Lung (tissue), 12 donors: Measurements from ENCODE around the gene GABBR1. TPM values are rescaled to one million over a fixed set of nuclear protein-coding genes. Genes with fewer than 3 reads are reported as not detected.
A peak's percentile ranks its signal among the peaks of the same experiment; 100 is the strongest.

Source experiments
- ATAC-seq: fragments of 200-7000 bp; cut with Tn5 transposase; one replicate; pipeline ENCODE4 v1.9.1; 2020; ENCODE audit warnings: moderate number of reproducible peaks; ENCODE audit not compliant: insufficient read depth, low FRiP score
- DNase-seq, 3 donors: peaks; one replicate each; pipeline ENCODE4 v3.0.0-alpha.2; 2013 to 2017
- H3K27ac ChIP-seq, 2 donors: one replicate each; pipeline ENCODE4 v1.5.1; 2013; ENCODE audit warnings: mild to moderate bottlenecking in 2 of 2, moderate library complexity in 2 of 2, control low read depth in 1 of 2, inconsistent platforms in 1 of 2, low read depth in 1 of 2, low read length in 1 of 2
- H3K27me3 ChIP-seq, 3 donors: one replicate each; pipeline ENCODE4 v1.5.1; 2013; ENCODE audit warnings: low read length in 2 of 3; ENCODE audit not compliant: control insufficient read depth in 3 of 3, insufficient read depth in 3 of 3
- H3K36me3 ChIP-seq, 4 donors: one replicate each; pipeline ENCODE4 v1.5.1; 2013; ENCODE audit warnings: low read length in 4 of 4, mild to moderate bottlenecking in 1 of 4, moderate library complexity in 1 of 4; ENCODE audit not compliant: control insufficient read depth in 4 of 4, insufficient read depth in 4 of 4
- H3K4me1 ChIP-seq, 5 donors: one replicate each; pipeline ENCODE4 v1.5.1; 2013; ENCODE audit warnings: low read length in 5 of 5, mild to moderate bottlenecking in 2 of 5, moderate library complexity in 1 of 5; ENCODE audit not compliant: control insufficient read depth in 5 of 5, insufficient read depth in 5 of 5
- H3K4me3 ChIP-seq: one replicate; pipeline ENCODE4 v1.5.1; 2013; ENCODE audit warnings: mild to moderate bottlenecking, control low read depth, moderate library complexity
- H3K9ac ChIP-seq, 2 donors: one replicate each; pipeline ENCODE4 v1.5.1; 2013; ENCODE audit warnings: low read length in 2 of 2, control low read depth in 1 of 2; ENCODE audit not compliant: insufficient read depth in 1 of 2
- H3K9me3 ChIP-seq, 4 donors: one replicate each; pipeline ENCODE4 v1.5.1; 2013; ENCODE audit warnings: low read length in 3 of 4, mild to moderate bottlenecking in 1 of 4, moderate library complexity in 1 of 4; ENCODE audit not compliant: control insufficient read depth in 4 of 4, insufficient read depth in 3 of 4
- WGBS, 2 donors: extraction: QIAGEN DNeasy Blood & Tissue Kit; methylation state at CpG; one replicate each; pipeline ENCODE4 v1.1.7; 2013; 5-methylcytosine and 5-hydroxymethylcytosine counted together
- polyA plus RNA-seq, 2 donors: library from polyadenylated mRNA; stranded (reverse); fragments of 200-250 nt; gene quantifications; one replicate each; pipeline ENCODE4 v1.2.1, GENCODE V29; 2013
- total RNA-seq, 2 donors: library from RNA; depleted of rRNA in 1 of 2; stranded (reverse); fragments of >200 nt in 1 of 2; gene quantifications; one replicate each; pipeline ENCODE4 v1.2.1, GENCODE V29; 2014 to 2021
- TF ChIP-seq, protein P1 (sequence below): IDR thresholded peaks from 2 replicates; pipeline ENCODE4 v1.5.1; 2012; ENCODE audit warnings: mild to moderate bottlenecking; ENCODE audit errors: control extremely low read depth, extremely low read depth
- donor health status: control.
- donor health status: control.
- donor health status: Bipolar disorder and iron deficiency.
- donor health status: healthy.
- donor health status: DM: yes; HTN: yes; CAD: no.

Gene GABBR1
- total and polyA plus RNA-seq, 4 donors: 12.9 to 35.7 (median 25.0) TPM

DNA sequence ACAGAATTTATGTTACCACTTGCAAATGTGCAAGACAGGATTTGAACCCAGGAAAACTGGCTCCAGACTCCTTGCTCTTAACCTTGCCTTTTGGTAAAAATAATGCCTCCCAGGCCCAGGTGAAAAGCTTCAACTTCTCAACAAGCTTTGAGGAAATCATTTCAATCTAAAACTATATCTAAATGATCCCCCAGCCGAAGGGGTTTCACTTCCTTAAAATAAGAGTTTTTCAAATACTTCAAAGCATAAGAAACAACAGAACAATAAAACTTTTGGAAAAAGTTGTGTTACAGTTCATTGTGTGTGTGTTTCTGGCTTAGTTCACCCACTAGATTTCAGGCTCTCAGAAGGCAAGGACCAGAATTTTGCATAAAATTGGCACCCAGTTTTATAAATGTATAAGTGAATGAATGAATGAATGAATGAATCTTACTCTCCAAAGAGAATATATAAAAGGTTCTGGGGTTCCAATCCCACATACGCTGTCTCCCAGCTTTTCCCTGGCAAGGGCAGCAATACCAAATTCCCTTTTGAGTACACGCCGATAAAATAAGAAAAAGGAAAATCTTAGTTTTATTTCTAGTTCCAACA, 42.7 kb downstream of the GABBR1 start:
- ATAC-seq (no peak), DNase-seq (no peak)
- Histone ChIP-seq H3K9me3 (no peaks in the 10 kb centered on the region), H3K27ac (no peak overlapping the region), H3K27me3 (no peaks in the 10 kb centered on the region), H3K4me3 (no peak overlapping the region), H3K36me3 (no peaks in the 10 kb centered on the region), H3K4me1 (peaks cover 0 to 7% (median 0%) of the 10 kb centered on the region in 5 donors), H3K9ac (no peak overlapping the region)
- TF ChIP-seq, protein P1, sequence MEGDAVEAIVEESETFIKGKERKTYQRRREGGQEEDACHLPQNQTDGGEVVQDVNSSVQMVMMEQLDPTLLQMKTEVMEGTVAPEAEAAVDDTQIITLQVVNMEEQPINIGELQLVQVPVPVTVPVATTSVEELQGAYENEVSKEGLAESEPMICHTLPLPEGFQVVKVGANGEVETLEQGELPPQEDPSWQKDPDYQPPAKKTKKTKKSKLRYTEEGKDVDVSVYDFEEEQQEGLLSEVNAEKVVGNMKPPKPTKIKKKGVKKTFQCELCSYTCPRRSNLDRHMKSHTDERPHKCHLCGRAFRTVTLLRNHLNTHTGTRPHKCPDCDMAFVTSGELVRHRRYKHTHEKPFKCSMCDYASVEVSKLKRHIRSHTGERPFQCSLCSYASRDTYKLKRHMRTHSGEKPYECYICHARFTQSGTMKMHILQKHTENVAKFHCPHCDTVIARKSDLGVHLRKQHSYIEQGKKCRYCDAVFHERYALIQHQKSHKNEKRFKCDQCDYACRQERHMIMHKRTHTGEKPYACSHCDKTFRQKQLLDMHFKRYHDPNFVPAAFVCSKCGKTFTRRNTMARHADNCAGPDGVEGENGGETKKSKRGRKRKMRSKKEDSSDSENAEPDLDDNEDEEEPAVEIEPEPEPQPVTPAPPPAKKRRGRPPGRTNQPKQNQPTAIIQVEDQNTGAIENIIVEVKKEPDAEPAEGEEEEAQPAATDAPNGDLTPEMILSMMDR: no peak
- WGBS, 2 donors: 79 to 89% methylated on average over 4 of the region's 4 CpGs

DNA sequence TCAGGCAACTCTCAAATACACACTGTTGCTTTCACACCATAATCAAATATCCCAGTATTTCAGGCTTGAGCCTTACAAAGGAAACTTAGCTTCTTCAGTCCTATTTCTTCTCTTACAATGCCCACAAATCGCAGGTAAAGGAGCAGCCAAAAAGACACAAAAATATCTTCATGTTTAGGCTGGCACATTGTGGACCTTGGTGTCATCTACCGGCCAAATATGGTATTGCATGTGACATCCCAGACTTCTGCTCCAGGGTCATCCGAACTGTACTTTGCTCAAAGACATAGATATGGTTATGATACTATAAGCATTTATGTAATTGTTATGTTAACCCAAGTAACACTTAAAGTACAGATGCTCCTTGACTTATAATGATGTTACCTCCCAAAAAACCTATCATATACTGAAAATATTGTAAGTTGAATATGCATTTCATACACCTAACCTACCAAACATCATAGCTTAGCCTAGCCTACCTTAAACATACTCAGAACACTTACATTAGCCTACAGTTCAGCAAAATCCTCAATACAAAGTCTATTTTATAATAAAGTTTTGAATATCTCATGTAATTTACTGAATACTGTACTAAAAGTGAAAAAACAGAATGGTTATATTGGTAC, 43.4 kb downstream of the GABBR1 start:
- DNase-seq (peak; percentile 46 to 71 (median 66)), ATAC-seq (peak; percentile 69)
- H3K4me1 ChIP-seq: peaks cover 0 to 7% (median 0%) of the 10 kb centered on the region in 5 donors
- H3K27me3 ChIP-seq: no peaks in the 10 kb centered on the region
- H3K4me3 ChIP-seq: no peak overlapping the region
- no peaks in the 10 kb centered on the region for H3K36me3 ChIP-seq
- no peaks in the 10 kb centered on the region for H3K9me3 ChIP-seq
- no peak overlapping the region for H3K27ac ChIP-seq
- H3K9ac ChIP-seq: no peak overlapping the region
- 7 to 17% methylated on average over 3 of the region's 3 CpGs for WGBS, 2 donors
- TF ChIP-seq, protein P1: peak; percentile 94

DNA sequence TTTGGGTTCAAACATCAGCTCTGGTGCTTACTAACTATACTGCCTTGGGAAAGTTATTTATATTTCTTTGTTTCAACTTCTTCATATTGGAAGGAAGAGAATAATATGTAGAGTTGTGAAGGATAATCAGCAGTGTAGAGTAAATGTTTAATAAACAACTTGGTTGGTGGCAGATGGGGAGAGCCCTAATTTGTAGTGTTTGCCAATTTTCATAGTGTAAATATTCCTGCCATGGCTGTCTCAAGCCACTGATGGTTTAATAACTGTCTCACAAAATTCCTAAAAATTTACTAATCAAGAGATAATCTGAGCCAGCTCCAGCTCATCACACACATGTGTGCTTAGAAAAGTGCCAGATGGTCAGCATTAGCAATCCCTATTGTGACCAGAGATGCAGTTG, 48.2 kb downstream of the GABBR1 start, which contains the start of gene OR2H2:
OR2H2 (plus strand) TSS at position 301 of the 400 bp plus-strand sequence. CDS start 2,824 bp downstream, outside the sequence.
- Histone ChIP-seq H3K27ac (no peak within 1 kb of the TSS), H3K27me3 (no peaks in the 10 kb centered on the region), H3K4me1 (no peaks in the 10 kb centered on the region), H3K9me3 (no peaks in the 10 kb centered on the region), H3K4me3 (no peak within 1 kb of the TSS), H3K36me3 (no peaks in the 10 kb centered on the region), H3K9ac (no peak within 1 kb of the TSS)
- no peak for ATAC-seq
- TF ChIP-seq, protein P1: no peak
- peak in 1 of 3 donors; percentile 22 for DNase-seq
